Subcutaneous adipose tissue (tissue), 4 donors: ENCODE data around the gene UBXN6. TPM values are rescaled to one million over a fixed set of nuclear protein-coding genes. Genes with fewer than 3 reads are reported as not detected.

Experiments
- total RNA-seq, 4 donors: library from RNA; depleted of rRNA; stranded (reverse); fragments of >200 nt; gene quantifications; one replicate each; pipeline ENCODE4 v1.1.0, GENCODE V29; 2016
- TF ChIP-seq, protein P1 (sequence below): fragments of 450-650 bp; IDR thresholded peaks from one replicate; pipeline ENCODE4 v1.5.1; 2016; ENCODE audit warnings: low read depth, mild to moderate bottlenecking, control low read depth, antibody characterized with exemption, moderate library complexity

UBXN6 gene
- total RNA-seq, 4 donors from 2014 or later = 85.0 to 149 (median 102) TPM

DNA sequence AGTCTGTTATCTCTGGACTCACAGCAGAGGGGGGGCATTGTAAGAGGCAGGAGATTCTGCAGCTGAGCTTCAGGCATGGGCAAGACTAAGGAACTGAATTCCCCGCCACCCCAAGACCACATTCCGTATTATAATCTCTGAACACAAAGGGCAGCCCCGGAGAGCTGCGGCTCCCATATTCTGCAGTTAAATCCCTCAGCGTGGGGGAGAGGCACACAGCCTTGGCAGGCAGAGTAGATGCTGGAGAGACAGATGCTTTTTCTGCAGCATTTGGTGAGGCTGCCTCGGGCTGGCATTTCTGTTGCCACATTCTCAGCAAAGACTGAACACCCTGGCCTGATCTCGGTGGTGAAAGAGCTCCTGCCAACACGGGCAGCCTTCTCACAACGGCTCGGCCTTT lies 42.2 kb downstream of the UBXN6 start:
- TF ChIP-seq, protein P1, sequence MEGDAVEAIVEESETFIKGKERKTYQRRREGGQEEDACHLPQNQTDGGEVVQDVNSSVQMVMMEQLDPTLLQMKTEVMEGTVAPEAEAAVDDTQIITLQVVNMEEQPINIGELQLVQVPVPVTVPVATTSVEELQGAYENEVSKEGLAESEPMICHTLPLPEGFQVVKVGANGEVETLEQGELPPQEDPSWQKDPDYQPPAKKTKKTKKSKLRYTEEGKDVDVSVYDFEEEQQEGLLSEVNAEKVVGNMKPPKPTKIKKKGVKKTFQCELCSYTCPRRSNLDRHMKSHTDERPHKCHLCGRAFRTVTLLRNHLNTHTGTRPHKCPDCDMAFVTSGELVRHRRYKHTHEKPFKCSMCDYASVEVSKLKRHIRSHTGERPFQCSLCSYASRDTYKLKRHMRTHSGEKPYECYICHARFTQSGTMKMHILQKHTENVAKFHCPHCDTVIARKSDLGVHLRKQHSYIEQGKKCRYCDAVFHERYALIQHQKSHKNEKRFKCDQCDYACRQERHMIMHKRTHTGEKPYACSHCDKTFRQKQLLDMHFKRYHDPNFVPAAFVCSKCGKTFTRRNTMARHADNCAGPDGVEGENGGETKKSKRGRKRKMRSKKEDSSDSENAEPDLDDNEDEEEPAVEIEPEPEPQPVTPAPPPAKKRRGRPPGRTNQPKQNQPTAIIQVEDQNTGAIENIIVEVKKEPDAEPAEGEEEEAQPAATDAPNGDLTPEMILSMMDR = no peak

DNA sequence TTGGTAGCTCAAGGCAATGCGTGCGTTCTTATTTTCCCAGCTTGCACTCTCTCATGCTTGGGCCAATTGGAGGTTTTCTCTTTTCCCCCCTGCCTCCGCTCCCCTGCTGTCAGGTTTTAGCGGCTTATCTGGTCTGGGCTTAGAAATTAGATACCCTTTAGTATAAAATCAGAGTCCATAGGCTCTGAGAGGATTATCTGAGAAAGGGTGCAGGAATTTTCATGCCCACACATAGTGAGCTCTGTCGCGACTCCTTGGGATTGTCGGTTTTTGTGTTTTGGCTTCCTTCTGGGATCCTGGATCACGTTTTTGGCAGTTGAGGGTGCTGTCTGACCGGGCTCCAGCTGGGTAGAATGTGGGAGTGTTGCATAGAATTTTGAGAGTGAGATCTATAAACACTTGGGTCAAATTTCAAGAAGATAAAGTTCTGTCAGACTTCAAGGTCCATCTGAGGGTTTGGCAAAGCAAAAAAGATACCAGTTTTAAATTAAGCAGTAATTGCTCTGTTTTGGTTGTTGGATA lies 42.7 kb downstream of the UBXN6 start:
- TF ChIP-seq, protein P1 = no peak

DNA sequence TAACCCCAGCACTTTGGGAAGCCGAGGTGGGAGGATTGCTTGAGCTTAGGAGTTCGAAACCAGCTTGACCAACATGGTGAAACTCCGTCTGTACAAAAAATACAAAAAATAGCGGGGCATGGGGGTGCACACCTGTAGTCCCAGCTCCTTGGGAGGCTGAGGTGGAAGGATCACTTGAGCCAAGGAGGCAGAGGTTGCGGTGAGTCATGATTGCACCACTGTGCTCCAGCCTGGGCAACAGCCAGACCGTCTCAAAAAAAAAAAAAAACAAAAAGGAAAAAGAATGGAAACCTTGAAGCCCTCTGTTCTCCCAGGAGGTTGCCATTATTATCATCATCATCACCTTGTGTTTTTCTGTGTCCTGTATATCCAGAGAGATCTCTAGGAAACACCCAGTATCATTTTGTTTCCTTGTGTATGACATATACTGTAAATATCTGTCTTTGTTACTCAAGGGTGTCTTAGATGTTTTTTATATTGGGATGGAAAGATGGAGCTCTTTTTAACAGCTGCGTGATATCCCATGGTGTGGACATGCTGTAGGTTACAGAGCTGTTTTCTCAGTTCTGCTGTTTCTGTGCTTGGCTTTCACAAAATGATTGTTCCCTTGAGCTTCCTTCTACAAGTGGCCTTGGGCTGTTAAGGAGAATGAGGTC lies 43.3 kb downstream of the UBXN6 start:
- TF ChIP-seq, protein P1 = no peak

DNA sequence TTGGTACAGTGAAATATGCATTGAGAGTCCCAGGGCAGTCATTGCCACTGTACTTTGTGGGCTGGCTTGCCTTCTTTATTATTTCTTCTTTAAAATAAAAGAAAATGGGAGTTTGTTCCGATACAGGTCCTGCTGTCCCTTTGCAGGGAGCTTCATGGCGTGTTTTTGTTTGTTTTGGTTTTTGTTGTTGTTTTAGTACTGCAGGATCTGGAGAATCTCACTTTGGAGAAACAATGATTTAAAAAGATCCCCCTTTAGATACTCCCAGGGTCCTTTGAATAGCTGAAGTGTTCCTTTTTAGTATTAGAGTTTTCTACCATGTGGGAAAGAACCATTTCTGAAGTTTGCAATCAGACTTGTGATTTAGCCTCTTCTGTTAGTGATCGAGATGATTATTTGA lies 44.0 kb downstream of the UBXN6 start:
- TF ChIP-seq, protein P1 = no peak

DNA sequence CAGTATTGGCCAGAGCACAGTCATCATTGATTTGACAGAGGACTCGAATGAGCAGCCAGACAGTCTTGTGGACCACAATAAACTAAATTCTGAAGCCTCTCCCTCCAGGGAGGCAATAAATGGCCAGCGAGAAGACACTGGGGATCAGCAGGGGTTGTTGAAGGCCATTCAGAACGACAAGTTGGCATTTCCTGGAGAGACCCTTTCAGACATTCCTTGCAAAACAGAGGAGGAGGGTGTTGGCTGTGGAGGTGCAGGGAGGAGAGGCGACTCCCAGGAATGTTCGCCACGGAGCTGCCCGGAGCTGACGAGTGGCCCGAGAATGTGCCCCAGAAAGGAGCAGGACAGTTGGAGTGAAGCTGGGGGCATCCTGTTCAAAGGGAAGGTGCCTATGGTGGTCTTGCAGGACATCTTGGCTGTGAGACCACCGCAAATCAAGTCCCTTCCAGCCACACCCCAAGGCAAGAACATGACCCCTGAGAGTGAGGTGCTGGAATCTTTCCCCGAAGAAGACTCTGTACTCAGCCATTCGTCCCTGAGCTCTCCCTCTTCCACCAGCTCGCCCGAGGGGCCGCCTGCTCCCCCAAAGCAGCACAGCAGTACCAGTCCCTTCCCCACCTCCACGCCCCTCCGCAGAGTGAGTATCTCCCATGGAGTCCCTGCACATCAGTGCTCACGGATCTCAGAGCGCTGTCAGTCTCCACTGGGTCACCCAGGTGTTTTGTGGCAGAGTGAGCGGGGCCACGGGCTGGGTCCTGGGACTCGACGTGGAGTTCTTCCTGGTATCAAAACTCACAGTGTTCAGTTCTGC lies 48.3 kb downstream of the UBXN6 start:
- TF ChIP-seq, protein P1 = no peak

DNA sequence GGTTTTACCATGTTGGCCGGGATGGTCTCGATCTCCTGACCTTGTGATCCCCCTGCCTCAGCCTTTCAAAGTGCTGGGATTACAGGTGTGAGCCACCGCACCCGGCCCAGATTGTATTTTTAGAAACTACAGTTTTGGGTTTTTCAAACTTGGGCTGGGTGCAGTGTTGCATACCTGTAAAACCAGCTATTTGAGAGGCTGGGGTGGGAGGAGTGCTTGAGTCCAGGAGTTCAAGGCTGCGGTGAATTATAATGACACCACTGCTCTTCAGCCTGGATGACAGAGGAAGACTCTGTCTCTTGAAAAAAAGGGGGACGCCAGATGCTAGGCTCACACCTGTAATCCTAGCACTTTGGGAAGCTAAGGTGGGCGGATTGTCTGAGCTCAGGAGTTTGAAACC lies 51.0 kb downstream of the UBXN6 start:
- TF ChIP-seq, protein P1 = no peak

DNA sequence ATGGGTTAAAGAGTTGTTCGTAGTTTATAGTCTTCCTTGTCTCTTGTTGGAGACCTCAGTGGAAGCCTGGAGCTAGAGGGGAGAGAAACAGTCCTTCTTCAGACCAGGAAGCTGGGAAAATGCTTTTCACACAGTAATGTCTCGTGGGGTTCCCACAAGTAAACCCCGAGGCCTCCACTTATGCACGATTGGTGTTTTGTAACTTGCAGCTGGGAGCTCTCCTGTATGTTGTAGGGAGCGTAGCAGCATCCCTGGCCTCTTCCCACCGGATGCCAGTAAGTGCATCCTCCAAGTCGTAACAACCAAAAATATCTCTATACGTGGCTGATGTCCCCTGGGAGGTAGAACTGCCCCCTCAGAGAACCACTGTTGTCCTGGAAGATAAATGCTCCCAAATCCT lies 51.6 kb downstream of the UBXN6 start:
- TF ChIP-seq, protein P1 = no peak
